MM.1S (cell line): ENCODE results near the gene C20orf202.

Source experiments
- CTCF ChIP-seq: fragments of 300-600 bp; sonication (generic); IDR thresholded peaks from 2 replicates; pipeline ENCODE4 v1.5.1; 2016; ENCODE audit warnings: antibody characterized with exemption, low read length, mixed read lengths
- EZH2 ChIP-seq: fragments of 300-600 bp; sonication (generic); optimal IDR thresholded peaks from 2 replicates; pipeline ENCODE3; 2017; ENCODE audit warnings: low read depth, mild to moderate bottlenecking, antibody characterized with exemption, low read length, mixed read lengths

- TF ChIP-seq CTCF (no peak), EZH2 (no peak)
These were observed 51.0 kb downstream of the C20orf202 start for GRCh38 chr20:1254254-1254653.
